Posterior vena cava (tissue), 2 donors: ENCODE measurements around the gene STEAP1B. TPM values are rescaled to one million over a fixed set of nuclear protein-coding genes. Genes with fewer than 3 reads are reported as not detected.

ENCODE experiments used
- DNase-seq: peaks from one replicate; pipeline ENCODE4 v3.0.0-alpha.2; 2020; ENCODE audit warnings: low spot score
- intact Hi-C, 2 donors: fragments of 100-400 bp; cut with DNase I; formaldehyde crosslinking; loops; one replicate each; pipeline versions ENCODE4 v1.14.1 to v1.14.2; 2022 to 2023
- total RNA-seq, 2 donors: library from RNA; stranded (reverse); fragmentation: NEBNext Ultra II Directional; extraction: Animal tissue kit (Norgen Biotek cat#: 25700); gene quantifications; one replicate each; pipeline ENCODE4 v1.2.1, GENCODE V29; 2021
- donor health status: DM: yes; HTN: yes; CAD: no.
- donor health status: DM: yes; HTN: yes; CAD: no.

The STEAP1B gene
- total RNA-seq, 2 donors from 2014 or later: 2.5 to 2.8 TPM

DNA sequence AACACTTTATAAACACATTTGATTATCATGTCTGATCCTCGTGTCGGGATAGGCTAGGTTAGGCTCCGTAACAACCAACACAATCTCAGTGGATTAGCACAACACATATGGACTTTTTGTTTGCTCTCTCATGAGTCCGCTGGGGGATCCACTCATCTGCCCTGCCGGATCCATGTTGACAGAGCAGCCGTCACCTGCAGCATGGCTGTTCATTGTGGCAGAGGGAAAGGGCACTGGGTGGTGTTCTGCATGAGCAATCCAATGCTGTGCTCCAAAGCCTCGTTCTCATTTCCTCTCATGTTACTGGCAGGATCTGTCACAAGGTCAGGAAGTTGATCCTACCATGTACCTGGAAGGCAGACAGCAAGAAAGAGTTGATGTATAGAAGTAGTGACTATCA lies 80.5 kb downstream of the STEAP1B start:
- no peak for DNase-seq
- intact Hi-C loops: no loop called here

DNA sequence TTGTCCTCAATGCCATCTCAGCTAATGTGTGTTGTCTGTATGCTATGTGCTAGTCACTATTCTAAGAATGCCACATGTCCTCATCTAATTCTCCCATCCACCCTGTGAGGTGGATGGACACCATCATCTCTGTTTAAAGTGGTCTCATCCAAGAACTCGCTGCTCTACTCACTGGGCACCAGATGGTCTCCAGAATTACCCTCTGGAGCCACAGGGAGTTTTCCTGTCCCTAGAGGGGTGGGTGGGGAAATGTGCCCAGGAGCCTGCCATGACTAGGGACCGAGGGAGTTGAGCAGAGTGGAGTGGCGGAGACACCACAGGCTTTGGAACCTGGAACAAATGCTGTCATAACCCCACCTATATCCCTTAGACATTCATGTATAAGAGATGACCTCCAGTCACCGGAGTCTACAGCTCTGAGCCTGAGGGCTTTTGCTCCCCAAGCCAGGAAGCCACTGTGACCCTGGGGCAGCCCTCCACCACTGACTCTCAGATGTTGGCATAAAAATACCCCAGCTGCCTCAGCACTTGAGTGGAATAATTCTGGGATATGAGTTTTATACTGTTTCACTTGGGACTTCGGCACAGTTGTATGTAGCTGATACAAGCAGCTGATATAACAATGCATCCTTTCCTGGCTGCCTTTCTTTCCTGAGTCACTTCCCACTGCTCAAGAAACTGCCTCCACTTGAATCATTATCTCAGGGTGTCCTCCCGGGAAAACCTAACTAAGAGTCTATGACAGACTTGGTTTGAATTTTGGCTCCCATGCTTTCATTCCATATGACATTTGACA lies 81.5 kb downstream of the STEAP1B start:
- intact Hi-C loops: no loop called here
- DNase-seq: no peak

DNA sequence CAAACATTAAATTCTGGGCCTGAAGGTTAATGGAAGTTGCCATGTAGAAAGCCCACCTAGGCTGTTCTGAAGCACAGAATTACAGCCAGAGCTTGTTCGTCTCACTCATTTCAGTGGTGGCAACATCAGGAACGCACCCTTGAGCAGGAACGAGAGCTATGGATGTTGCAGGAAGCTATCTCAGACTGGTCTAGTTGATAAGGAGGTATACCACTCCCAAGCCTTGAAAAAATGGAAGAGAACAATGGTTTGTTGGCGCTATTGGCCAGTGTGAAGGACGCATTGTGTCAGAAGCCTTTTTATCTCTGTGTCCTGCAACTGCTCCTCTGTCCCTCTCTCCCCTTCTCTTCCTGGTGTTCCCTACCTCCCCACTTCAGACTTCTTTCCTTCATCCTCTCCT lies 82.1 kb downstream of the STEAP1B start:
- no peak for DNase-seq
- intact Hi-C loops: no loop called here

DNA sequence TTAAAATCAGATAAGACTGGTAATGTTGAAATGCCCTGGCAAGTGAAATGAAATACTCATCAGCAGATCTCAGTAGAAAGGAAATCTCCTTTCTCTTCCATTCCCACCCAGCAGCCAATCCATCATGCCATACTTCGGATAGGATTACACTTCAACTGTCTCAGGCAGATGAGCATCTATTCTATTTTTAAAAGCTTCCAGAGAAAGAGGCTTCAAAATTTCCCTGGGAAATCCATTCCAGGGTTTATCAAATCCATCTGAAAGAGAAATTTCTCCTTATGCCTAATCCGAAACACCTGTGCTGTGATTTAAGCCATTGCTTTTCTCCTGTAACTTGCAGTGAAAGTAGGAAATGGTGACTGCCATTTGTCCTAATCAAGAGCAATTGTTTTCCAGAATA lies 82.6 kb downstream of the STEAP1B start:
- intact Hi-C loops: no loop called here
- DNase-seq: no peak

DNA sequence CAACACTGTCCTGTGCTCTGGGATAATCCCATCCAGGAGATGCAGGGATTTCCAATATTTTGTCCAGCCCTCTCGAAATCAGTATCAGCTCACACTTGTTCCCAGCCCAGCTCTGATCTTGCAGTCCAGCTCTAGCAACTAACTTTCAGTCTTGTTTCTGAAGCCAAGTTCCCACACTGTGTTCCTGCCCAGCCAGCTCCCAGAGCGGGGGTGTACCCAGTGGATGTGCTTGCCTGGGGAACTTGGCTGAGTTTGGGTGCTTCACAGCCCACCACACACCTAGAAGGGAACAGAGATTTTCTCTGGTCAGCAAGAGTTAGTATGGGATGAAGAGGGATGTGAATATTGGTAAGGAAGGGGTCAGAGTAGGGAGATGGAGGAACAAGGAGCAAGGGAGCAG lies 85.6 kb downstream of the STEAP1B start:
- DNase-seq: no peak
- intact Hi-C loops: no loop called here

DNA sequence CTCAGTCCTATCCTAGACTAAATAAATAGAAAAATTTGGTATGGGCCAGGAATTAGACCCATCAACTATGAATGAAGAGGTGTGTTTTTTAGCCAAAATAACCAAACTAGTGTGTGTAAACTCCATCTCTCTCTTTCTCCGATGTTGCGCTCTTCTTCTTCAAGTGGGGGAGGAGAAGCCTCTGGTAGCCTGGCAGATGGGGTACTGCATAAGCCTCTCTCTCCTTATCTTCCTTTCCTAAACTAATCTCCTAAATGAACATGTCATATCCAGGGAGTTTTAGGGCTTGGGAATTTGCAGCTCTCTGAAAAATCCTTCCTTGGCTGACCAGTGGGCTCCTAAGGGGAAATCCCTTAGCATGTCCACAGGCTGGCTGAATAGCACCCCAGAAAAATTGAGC lies 86.8 kb downstream of the STEAP1B start:
- DNase-seq: no peak
- intact Hi-C loops: no loop called here

DNA sequence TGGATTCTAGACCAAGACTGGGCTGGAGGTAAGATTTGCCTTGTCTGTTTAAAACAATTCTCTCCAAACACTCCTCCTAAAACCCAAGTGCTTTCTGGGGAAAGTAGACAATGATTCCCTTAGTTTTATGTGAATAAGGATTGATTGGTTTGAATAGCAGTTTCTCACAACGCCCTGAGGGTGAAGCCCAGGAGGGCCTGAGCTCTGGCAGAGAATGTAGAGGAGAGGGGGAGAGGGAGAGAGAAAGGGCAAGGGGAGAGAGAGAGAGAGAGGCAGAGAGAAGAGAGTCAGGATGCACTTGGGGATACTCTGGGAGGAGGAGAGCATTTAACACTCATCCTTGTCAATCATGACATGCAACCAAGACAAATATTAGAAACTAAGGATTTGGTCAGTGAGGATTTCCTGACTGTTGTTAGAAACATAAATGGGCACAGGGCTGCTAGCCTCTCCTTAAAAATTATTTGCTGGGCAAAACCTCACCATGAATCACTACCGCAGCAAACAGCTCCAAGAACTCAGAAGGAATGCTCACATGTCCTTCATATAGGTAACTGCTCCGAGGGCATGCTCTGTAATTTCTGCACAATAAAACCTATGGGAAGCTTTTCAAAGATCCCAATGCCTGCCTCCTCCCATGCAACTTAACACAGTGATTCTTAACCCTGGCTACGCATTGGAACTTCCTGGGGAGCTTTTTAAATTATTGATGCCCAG lies 87.9 kb downstream of the STEAP1B start:
- DNase-seq: no peak
- intact Hi-C loops: no loop called here

DNA sequence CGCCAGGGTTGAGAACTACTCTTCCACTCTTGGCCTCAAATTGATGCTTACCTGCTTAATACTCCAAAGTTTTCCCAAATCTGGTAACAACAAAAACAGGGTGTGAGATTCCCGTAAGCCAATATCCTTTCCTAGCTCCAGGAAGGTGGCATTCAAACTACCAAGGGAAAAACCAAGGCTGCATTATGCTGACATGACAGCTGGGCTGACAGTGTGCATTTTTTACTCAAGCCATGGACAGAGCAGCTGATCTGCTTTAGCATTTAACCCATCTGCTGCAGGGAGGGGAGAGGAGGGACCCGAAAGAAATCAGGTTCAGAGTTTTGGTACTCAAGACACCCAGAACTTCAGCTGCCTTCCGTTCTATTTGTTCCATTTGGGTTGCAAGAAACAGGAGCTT lies 93.3 kb downstream of the STEAP1B start:
- intact Hi-C loops: loop anchor here in 1 of 2 donors (5.0 kb wide), 1 partner anchor 104 kb away; no protein-coding TSS in a partner anchor
- no peak for DNase-seq

DNA sequence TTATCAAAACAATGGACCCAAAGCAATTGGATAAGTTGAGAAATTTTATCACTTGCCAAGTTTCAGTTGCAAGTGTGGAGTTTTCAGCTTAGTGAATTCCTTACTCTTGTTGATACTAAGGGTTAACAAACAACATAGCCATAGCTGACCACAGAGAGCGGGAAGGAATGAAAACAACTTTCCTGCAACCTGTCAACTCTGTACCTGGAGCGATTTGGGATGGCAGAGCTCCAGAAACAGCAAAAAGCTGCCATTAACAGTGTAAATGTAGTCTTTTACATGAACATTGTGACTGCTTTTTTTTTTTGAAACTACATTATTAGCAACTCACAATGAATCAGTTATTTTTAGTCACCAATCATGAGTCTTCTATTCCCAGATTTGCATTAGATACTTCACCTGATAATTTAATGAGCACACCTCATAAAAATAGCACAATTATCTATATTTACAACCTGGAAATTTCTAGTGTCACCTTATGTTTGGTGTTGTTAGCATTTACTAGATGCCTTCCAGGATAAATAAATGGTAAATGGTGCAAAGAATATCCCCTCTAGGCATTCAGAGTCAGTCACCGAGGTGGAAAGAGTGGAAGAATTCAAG lies 95.5 kb downstream of the STEAP1B start:
- intact Hi-C loops: loop anchor here in 1 of 2 donors (5.0 kb wide), 1 partner anchor 102 kb away; no protein-coding TSS in a partner anchor
- DNase-seq: no peak

DNA sequence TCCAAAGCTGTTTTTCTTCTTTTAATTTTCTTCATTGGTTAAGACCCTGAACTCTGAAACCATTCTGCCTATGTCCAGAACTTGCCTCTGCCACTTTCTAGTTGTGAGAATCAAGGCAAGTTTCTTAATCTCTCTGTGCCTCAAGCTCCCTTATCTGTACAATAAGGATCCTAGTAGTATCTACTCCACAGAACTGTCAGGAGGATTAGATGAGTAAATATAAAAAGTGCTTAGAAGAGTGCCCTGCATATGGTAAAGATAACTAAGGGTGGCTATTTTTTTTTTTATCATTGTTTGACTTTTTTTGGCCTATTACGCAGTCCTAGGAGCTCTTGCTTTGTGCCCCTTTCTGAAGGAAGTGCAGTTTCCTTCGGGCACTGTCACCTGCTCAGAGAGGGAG lies 96.6 kb downstream of the STEAP1B start:
- intact Hi-C loops: no loop called here
- DNase-seq: no peak

DNA sequence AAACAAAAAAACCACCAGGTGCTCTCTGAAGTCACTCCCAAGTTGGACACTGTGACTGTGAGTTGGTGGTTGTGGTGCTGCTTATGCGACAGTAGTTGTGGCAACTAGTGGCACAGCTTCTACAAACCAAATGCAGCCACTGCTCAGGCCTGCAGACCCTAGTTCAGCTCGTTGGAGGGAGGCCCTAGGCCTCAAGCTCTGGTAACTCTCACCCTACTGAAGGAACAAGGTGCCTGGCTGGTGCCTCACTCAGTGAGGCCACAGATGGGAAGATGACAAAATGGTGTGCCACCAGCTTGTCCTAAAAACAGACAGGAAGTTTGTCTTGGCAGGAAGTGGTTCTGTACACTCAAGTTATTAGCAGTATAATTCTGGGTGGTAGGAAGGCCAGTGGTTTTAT lies 97.7 kb downstream of the STEAP1B start:
- no peak for DNase-seq
- intact Hi-C loops: no loop called here

DNA sequence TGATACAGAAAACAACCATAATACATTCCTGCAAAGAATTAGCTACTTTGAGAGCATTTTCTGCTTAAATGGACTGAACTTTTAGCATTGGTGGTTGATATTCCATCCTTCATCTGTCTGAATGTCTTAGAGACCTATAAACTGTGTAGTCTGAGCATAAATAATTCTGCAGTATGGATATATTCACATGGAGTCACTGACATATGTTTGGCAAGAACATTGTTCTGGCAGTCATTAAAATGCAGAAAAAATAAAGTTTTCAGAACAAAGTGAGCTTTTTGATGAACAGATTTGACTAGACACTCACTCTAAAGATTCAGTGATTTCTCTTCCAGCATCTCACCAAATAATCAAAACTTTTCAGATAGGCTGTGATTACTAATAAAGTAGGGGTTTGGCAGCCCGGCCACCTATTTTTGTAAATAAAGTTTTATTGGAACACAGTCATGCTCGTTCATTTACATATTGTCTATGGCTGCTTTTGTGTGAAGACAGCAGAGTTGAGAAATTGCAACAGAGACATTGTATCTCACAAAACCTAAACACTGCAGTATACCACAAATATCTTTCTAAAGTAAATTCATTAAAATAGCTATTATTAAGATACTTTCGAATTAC lies 98.9 kb downstream of the STEAP1B start:
- no peak for DNase-seq
- intact Hi-C loops: no loop called here

DNA sequence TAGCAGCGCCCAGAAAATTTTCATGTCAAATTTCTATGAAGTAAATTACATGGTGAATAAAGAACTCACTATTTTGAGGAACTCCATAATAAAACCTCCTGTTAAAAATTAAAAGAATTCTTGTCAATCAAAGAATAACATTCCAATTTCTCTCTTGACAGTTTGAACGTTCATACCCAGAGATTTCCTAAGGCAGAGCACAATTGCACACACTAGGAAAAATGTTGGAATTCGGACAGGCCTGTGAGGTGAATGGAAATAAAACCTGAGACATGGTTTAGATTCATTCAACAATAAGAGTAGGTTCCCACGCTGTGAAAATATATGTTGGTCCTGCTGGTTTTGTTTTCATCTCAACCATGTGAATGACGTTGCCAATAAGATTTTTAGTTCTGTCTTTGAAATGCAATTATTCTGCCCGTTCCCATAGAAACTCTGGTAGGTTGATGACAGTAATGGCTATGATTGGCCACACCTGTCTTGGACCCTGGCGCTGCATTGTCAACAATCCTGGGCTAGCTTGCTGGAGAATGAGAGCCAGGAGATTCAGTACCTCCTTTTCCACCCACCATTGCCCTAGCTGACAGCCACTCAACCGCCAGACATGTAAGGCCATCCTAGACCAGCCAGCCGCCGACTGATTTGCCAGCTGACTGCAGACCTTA lies 99.7 kb downstream of the STEAP1B start:
- DNase-seq: no peak
- intact Hi-C loops: no loop called here

DNA sequence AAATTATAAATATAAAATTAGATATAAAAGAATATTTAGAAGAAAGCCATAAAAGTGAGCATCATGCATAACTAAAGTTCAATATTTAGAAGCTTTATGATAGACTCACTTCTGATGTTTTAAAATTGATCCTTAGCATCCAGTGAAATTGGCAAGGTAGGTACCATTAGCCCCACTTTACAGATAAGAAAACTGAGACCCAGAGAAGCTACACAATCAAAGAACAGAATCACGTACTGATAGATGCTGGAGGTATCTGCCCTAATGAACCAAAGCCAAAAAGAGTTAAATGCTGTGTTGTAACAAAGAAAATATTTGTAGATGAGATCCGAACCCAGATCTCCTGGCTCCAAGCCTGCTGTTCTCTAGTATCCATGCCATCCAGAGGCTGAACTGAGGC lies 100.4 kb downstream of the STEAP1B start:
- intact Hi-C loops: no loop called here
- DNase-seq: no peak

DNA sequence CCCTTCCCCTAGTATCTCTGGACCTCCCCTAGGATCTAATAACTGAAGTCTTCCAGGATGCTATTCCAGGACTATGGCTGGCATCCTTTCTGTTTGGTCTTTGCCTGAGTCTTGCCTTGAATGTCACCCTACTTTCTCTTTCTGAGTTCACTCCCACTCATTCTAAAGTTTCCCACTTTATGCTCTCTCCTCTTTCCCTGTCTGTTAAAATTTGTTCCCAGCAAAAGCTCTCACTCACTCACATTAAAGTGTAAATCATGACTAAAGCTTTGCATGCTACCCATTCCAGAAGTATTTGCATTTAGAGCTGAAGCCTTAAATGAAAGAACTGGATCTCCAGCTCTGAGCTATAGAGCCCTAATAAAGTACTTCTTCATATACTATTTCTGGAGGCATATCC lies 100.9 kb downstream of the STEAP1B start:
- no peak for DNase-seq
- intact Hi-C loops: no loop called here

DNA sequence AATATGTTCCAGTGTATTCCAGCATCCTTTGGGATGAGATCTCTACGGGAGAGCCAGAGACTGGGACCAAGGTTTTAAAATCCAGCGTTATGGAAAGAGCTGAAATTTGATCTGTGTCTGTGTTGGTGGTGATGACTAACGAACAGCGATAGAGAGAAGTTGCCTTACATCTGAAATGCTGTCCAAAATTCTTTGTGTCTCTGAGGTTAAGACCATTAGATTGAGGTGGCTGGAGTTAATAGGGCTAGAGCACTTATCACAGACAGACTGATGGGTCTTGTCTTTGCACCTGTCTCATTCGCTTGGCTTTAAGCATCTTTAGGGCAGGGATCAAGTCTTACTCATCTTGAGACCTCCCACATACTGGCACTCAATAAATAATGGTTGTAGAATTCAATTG lies 102.0 kb downstream of the STEAP1B start:
- DNase-seq: no peak
- intact Hi-C loops: no loop called here

DNA sequence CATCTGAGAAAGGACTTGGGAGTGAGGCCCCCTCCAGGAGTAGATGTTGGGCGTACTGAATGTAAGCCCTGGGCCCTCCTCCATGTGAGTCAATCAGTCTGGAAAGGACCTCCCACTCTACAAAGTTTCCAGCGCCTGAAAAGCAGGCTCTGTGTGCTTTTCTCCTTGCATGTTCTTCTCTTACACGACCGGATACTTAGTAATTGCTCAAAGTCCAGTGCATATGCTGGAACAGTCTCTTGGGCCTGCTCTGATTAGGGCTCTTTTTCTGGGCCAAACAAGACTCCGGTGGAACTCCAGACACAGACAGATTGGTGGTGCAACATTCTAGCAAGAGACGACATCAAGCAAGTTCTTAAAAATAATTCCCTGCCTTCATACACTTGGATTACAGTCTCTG lies 104.8 kb downstream of the STEAP1B start:
- intact Hi-C loops: no loop called here
- DNase-seq: no peak

DNA sequence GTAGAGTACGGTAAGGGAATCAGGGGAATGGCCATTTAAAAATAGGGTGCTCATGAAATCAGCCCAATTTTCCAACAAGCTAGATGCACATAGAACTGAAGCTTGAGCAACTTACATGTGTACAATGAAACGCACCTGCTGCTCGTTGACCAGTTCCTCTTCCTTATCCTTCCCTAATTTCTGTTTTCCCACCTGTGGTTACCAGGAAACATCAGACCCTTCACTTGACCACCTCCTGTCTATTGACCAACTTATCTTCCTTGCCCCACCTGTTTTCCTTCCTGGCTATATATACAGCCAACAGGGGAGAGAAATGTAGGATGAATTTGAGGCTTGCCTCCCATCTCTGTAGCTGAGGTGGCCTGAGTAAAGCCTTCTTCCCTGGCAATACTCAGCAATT lies 105.2 kb downstream of the STEAP1B start:
- intact Hi-C loops: no loop called here
- DNase-seq: no peak

DNA sequence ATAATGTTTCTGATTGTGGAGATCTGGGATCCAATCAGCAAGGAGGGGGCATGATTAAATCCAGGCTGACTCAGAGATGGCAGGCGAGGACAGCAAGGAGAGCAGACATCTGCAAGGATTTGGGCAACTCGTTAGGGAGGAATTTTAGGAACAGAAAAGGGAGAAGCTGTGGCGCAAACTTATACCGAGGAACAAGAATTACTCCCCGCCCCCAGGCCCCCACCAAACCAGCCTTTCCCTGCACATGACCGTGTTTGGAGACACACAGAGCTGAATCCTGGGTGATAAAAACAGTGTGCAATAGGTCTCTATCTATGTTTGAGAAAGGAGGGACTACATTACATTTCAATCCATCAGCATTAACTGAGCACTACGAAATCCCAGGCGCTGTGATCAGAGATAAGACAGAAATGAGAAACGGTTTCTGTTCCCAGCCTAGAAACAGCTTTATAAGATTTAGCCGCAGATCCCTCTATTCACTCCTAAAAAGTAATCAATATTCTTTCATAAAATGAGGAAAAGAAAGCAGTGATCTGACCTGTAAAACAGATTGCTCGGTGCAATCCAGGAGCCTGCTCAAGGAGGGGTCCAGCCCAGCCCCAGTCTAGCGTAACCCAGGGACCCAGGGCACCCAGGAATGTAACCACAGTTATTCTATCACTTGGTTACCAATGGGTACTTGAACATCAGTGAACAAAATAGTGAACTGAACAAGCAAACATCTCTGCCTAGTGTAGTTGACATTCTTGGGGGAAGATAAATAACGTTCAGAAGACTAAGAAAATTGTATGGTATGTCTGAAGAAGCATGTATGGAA lies 105.9 kb downstream of the STEAP1B start:
- no peak for DNase-seq
- intact Hi-C loops: no loop called here
